ENCODE data around the gene ZGPAT. TPM values are rescaled to one million over a fixed set of nuclear protein-coding genes. Genes with fewer than 3 reads are reported as not detected.

ZGPAT gene
- total RNA-seq, 1 experiment from 2014 or later: 27.6 TPM

- Histone ChIP-seq H4K8ac (replicated peaks; ENCODE audit: insufficient read length, low read depth, low read length) (no peak overlapping the region), H4K5ac (ENCODE audit: insufficient read length, low read depth, low read length) (no peak overlapping the region), H2AFZ (ENCODE audit: low read length) (no peak overlapping the region), H4K91ac (ENCODE audit: insufficient read length, low read depth, low read length) (no peak overlapping the region), H3K23me2 (ENCODE audit: insufficient read length, low read depth, low read length, poor library complexity, severe bottlenecking) (peaks cover 4% of the 10 kb centered on the region), H3K4me1 (ENCODE audit: insufficient read depth, low read length) (no peaks in the 10 kb centered on the region), H3K9me3 (ENCODE audit: control insufficient read depth, low read depth, low read length) (no peaks in the 10 kb centered on the region), H4K20me1 (ENCODE audit: control insufficient read depth, insufficient read depth, insufficient read length) (no peaks in the 10 kb centered on the region), H3K56ac (ENCODE audit: insufficient read length, low read depth, low read length) (no peak overlapping the region), H3K79me1 (ENCODE audit: insufficient read depth, low read depth, low read length, poor library complexity, severe bottlenecking) (no peaks in the 10 kb centered on the region), H3K23ac (ENCODE audit: insufficient read length, low read depth, low read length) (no peak overlapping the region), H2BK20ac (ENCODE audit: low read depth, low read length, poor library complexity, severe bottlenecking) (no peak overlapping the region), H3K27ac (ENCODE audit: insufficient read length, low read depth, low read length) (no peak overlapping the region), H3K27me3 (ENCODE audit: insufficient read depth, low read length) (no peaks in the 10 kb centered on the region), H2BK15ac (ENCODE audit: low read depth, low read length) (no peak overlapping the region), H3K18ac (ENCODE audit: insufficient read length, low read depth, low read length) (no peak overlapping the region), H3K9ac (ENCODE audit: extremely low read depth, insufficient read length, low read length) (no peak overlapping the region), H2BK120ac (ENCODE audit: low read depth, low read length, poor library complexity, severe bottlenecking) (no peak overlapping the region), H3K79me2 (ENCODE audit: insufficient read depth, low read length) (no peaks in the 10 kb centered on the region), H3K14ac (ENCODE audit: insufficient read depth, low read length) (no peak overlapping the region), H2BK5ac (ENCODE audit: insufficient read length, low read length) (no peak overlapping the region), H3K4me2 (ENCODE audit: insufficient read depth, insufficient read length, low read length) (no peak overlapping the region), H2BK12ac (ENCODE audit: insufficient read length, low read depth, low read length) (no peak overlapping the region), H2AK5ac (ENCODE audit: insufficient read length, low read length) (no peak overlapping the region), H3K4ac (ENCODE audit: low read depth, low read length) (no peak overlapping the region), H3T11ph (ENCODE audit: low read length) (no peak overlapping the region)
- Mint-ChIP-seq H3K27ac (0 out of 7 replicates have a peak overlapping the region, but pooled peaks of 1 of the 3 experiments have one; percentile 49), H3K4me3 (no peak overlapping the region), H3K36me3 (ENCODE audit: insufficient read depth in 1 of 3, low read depth in 3 of 3) (peaks cover 2 to 5% (median 3%) of the 10 kb centered on the region in 3 experiments; a peak in 5 of 7 replicates), H3K4me1 (peaks cover 2 to 10% of the 10 kb centered on the region in 2 experiments), H3K9me3 (peaks cover 0 to under 1% of the 10 kb centered on the region in 2 experiments; a peak in 2 of 5 replicates), H3K27me3 (ENCODE audit: low read depth) (peaks cover 4% of the 10 kb centered on the region; the same call in 1 of the 2 replicates)
- peak; percentile 39 for DNase-seq
- TF ChIP-seq CTCF (conservative IDR thresholded peaks at IDR 0.05): no peak
- no CpG with 5 or more reads among the region's 19 CpGs for WGBS (ENCODE audit: extremely low coverage, insufficient read length, low lambda C conversion rate)
Observed at GRCh38 chr20:63698739-63699465, 8.9 kb upstream of the ZGPAT start.

Data from H9 (cell line).